Measurements from ENCODE around the gene ST8SIA5.

GRCh38 chr18:46696702-46697101, 60.2 kb downstream of the ST8SIA5 start:
- TF ChIP-seq CTCF (conservative IDR thresholded peaks at IDR 0.05; ENCODE audit: low read depth, low read length) (no peak), FOS (IDR thresholded peaks at IDR 0.05; ENCODE audit: low read depth, low read length) (no peak), CEBPB (IDR thresholded peaks at IDR 0.05; ENCODE audit: low read depth, low read length) (no peak), POLR2A (IDR thresholded peaks at IDR 0.05; ENCODE audit: low read depth, low read length) (no peak), USF2 (IDR thresholded peaks at IDR 0.05; ENCODE audit: low read depth, low read length) (no peak)
